Lung (tissue), 13 donors: ENCODE measurements around the gene HLA-DRB5. TPM values are rescaled to one million over a fixed set of nuclear protein-coding genes. Genes with fewer than 3 reads are reported as not detected.
A peak's percentile ranks its signal among the peaks of the same experiment; 100 is the strongest.
"Not testable (repeated sequence)": the region's sequence is repeated elsewhere in the genome, so short reads cannot be mapped to it uniquely, and the experiment has no call there.

Experiments
- ATAC-seq: fragments of 200-7000 bp; cut with Tn5 transposase; one replicate; pipeline ENCODE4 v1.9.1; 2020; ENCODE audit warnings: moderate number of reproducible peaks; ENCODE audit not compliant: insufficient read depth, low FRiP score
- DNase-seq, 3 donors: peaks; one replicate each; pipeline ENCODE4 v3.0.0-alpha.2; 2013 to 2017
- H3K27ac ChIP-seq, 2 donors: one replicate each; pipeline ENCODE4 v1.5.1; 2013; ENCODE audit warnings: mild to moderate bottlenecking in 2 of 2, moderate library complexity in 2 of 2, control low read depth in 1 of 2, inconsistent platforms in 1 of 2, low read depth in 1 of 2, low read length in 1 of 2
- H3K27me3 ChIP-seq, 3 donors: one replicate each; pipeline ENCODE4 v1.5.1; 2013; ENCODE audit warnings: low read length in 2 of 3; ENCODE audit not compliant: control insufficient read depth in 3 of 3, insufficient read depth in 3 of 3
- H3K36me3 ChIP-seq, 4 donors: one replicate each; pipeline ENCODE4 v1.5.1; 2013; ENCODE audit warnings: low read length in 4 of 4, mild to moderate bottlenecking in 1 of 4, moderate library complexity in 1 of 4; ENCODE audit not compliant: control insufficient read depth in 4 of 4, insufficient read depth in 4 of 4
- H3K4me1 ChIP-seq, 5 donors: one replicate each; pipeline ENCODE4 v1.5.1; 2013; ENCODE audit warnings: low read length in 5 of 5, mild to moderate bottlenecking in 2 of 5, moderate library complexity in 1 of 5; ENCODE audit not compliant: control insufficient read depth in 5 of 5, insufficient read depth in 5 of 5
- H3K4me3 ChIP-seq: one replicate; pipeline ENCODE4 v1.5.1; 2013; ENCODE audit warnings: mild to moderate bottlenecking, control low read depth, moderate library complexity
- H3K9ac ChIP-seq, 2 donors: one replicate each; pipeline ENCODE4 v1.5.1; 2013; ENCODE audit warnings: low read length in 2 of 2, control low read depth in 1 of 2; ENCODE audit not compliant: insufficient read depth in 1 of 2
- H3K9me3 ChIP-seq, 4 donors: one replicate each; pipeline ENCODE4 v1.5.1; 2013; ENCODE audit warnings: low read length in 3 of 4, mild to moderate bottlenecking in 1 of 4, moderate library complexity in 1 of 4; ENCODE audit not compliant: control insufficient read depth in 4 of 4, insufficient read depth in 3 of 4
- WGBS, 2 donors: extraction: QIAGEN DNeasy Blood & Tissue Kit; methylation state at CpG; one replicate each; pipeline ENCODE4 v1.1.7; 2013; 5-methylcytosine and 5-hydroxymethylcytosine counted together
- polyA plus RNA-seq, 2 donors: library from polyadenylated mRNA; stranded (reverse); fragments of 200-250 nt; gene quantifications; one replicate each; pipeline ENCODE4 v1.2.1, GENCODE V29; 2013
- small RNA-seq: library from RNA; depleted of rRNA; stranded (forward); fragments of <200 nt; gene quantifications from one replicate; pipeline ENCODE3, GENCODE V24; 2014; ENCODE audit warnings: low replicate concordance
- total RNA-seq, 2 donors: library from RNA; depleted of rRNA in 1 of 2; stranded (reverse); fragments of >200 nt in 1 of 2; gene quantifications; one replicate each; pipeline ENCODE4 v1.2.1, GENCODE V29; 2014 to 2021
- TF ChIP-seq, protein P1 (sequence below): IDR thresholded peaks from 2 replicates; pipeline ENCODE4 v1.5.1; 2012; ENCODE audit warnings: mild to moderate bottlenecking; ENCODE audit errors: control extremely low read depth, extremely low read depth
- donor health status: control.
- donor health status: control.
- donor health status: Bipolar disorder and iron deficiency.
- donor health status: healthy.
- donor health status: DM: yes; HTN: yes; CAD: no.

Gene HLA-DRB5
- total and polyA plus RNA-seq, 4 donors = 1.1 to 18.2 (median 4.0) TPM

DNA sequence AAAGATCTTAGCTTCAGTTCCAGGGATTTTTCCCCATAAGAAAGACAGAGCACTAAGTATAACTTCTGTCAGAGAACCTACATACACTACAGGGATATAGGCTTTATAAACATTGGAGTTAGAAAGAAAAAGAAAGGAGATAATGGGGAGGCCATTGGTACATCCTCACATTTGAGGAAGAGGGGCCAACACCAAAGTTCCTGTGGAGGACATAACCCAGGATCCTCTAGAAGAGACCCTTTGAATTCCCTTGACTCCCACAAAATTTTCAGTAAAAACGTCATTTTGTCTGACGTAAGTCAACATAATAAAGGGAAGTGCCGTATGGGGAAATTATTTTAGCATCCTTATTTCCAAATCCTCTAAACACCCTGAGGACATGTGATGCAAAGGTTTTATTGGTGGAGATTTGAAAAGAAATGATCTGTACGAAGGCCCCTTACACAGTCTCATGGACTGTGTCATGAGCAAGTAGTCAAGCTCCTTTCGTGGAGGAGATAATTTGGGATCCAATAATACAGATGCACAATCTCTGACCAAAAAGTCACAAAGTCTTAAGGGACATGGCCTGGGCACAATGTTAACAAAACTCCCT is 57.2 kb downstream of the HLA-DRB5 start:
- Histone ChIP-seq H3K36me3 (no peaks in the 10 kb centered on the region), H3K9ac (no peak overlapping the region), H3K9me3 (peaks cover 0 to 1% (median 0%) of the 10 kb centered on the region in 4 donors), H3K27ac (peak overlapping the region in 1 of 2 donors; percentile 90), H3K4me3 (no peak overlapping the region), H3K27me3 (peaks cover 0 to 2% (median 0%) of the 10 kb centered on the region in 3 donors), H3K4me1 (peaks cover 0 to 2% (median 0%) of the 10 kb centered on the region in 5 donors)
- ATAC-seq = no peak
- DNase-seq = no peak
- WGBS, 2 donors = 32 to 67% methylated on average over 5 of the region's 5 CpGs
- TF ChIP-seq, protein P1, sequence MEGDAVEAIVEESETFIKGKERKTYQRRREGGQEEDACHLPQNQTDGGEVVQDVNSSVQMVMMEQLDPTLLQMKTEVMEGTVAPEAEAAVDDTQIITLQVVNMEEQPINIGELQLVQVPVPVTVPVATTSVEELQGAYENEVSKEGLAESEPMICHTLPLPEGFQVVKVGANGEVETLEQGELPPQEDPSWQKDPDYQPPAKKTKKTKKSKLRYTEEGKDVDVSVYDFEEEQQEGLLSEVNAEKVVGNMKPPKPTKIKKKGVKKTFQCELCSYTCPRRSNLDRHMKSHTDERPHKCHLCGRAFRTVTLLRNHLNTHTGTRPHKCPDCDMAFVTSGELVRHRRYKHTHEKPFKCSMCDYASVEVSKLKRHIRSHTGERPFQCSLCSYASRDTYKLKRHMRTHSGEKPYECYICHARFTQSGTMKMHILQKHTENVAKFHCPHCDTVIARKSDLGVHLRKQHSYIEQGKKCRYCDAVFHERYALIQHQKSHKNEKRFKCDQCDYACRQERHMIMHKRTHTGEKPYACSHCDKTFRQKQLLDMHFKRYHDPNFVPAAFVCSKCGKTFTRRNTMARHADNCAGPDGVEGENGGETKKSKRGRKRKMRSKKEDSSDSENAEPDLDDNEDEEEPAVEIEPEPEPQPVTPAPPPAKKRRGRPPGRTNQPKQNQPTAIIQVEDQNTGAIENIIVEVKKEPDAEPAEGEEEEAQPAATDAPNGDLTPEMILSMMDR = no peak

DNA sequence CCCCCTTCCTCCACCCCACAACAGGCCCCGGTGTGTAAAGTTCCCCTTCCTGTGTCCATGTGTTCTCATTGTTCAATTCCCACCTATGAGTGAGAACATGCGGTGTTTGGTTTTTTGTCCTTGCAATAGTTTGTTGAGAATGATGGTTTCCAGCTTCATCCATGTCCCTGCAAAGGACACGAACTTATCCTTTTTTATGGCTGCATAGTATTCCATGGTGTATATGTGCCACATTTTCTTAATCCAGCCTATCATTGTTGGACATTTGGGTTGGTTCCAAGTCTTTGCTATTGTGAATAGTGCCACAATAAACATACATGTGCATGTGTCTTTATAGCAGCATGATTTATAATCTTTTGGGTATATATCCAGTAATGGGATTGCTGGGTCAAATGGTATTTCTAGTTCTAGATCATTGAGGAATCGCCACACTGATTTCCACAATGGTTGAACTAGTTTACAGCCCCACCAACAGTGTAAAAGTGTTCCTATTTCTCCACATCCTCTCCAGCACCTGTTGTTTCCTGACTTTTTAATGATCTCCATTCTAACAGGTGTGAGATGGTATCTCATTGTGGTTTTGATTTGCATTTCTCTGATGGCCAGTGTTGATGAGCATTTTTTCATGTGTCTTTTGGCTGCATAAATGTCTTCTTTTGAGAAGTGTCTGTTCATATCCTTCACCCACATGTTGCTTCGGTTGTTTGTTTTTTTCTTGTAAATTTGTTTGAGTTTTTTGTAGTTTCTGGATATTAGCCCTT is 62.2 kb downstream of the HLA-DRB5 start:
- DNase-seq = not testable (repeated sequence)

More for the DNA sequence above, 62.2 kb downstream of the HLA-DRB5 start:
- H3K9me3 ChIP-seq, H3K36me3 ChIP-seq, H3K27ac ChIP-seq, H3K4me1 ChIP-seq, ATAC-seq, H3K9ac ChIP-seq, H3K27me3 ChIP-seq, H3K4me3 ChIP-seq: not testable (repeated sequence)
- 45 to 68% methylated on average over 2 to 5 of the region's 5 CpGs for WGBS, 2 donors

Small RNA genes within 50 kb of the gene (small RNA-seq; reads per million reads assigned to genes)
- not detected for gene RNU1-61P

Other genes starting within 250 kb of the HLA-DRB5 start
- gene TSBP1, start 158.4 kb downstream of the HLA-DRB5 start, total RNA-seq = not detected
- gene TSBP1, start 158.4 kb downstream of the HLA-DRB5 start, polyA plus RNA-seq = not detected
- not detected for gene BTNL2, start 123.1 kb downstream of the HLA-DRB5 start, total RNA-seq
- gene BTNL2, start 123.1 kb downstream of the HLA-DRB5 start, polyA plus RNA-seq = not detected
- gene HLA-DRA, start 90.4 kb downstream of the HLA-DRB5 start, total RNA-seq = 100 to 1,000 TPM; 421 to 991 TPM
- gene HLA-DRA, start 90.4 kb downstream of the HLA-DRB5 start, polyA plus RNA-seq = 1,000 to 10,000 TPM in 1 of 2 donors, 100 to 1,000 TPM in 1; 760 to 1,160 TPM
- gene HLA-DRB1, start 59.6 kb upstream of the HLA-DRB5 start, total RNA-seq = 100 to 1,000 TPM in 1 of 2 donors, 10 to 100 TPM in 1; 87.1 to 471 TPM
- gene HLA-DRB1, start 59.6 kb upstream of the HLA-DRB5 start, polyA plus RNA-seq = 100 to 1,000 TPM; 360 to 479 TPM
- 100 to 1,000 TPM in 1 of 2 donors, 1 to 10 TPM in 1; 6.0 to 135 TPM for gene HLA-DQA1, start 107.1 kb upstream of the HLA-DRB5 start, total RNA-seq
- 100 to 1,000 TPM; 113 to 199 TPM for gene HLA-DQA1, start 107.1 kb upstream of the HLA-DRB5 start, polyA plus RNA-seq
- 10 to 100 TPM in 1 of 2 donors, 1 to 10 TPM in 1; 4.1 to 36.1 TPM for gene HLA-DQB1, start 136.4 kb upstream of the HLA-DRB5 start, total RNA-seq
- gene HLA-DQB1, start 136.4 kb upstream of the HLA-DRB5 start, polyA plus RNA-seq = 1,000 to 10,000 TPM in 1 of 2 donors, 100 to 1,000 TPM in 1; 169 to 1,148 TPM
- gene HLA-DQA2, start 211.1 kb upstream of the HLA-DRB5 start, total RNA-seq = 10 to 100 TPM in 1 of 2 donors, 1 to 10 TPM in 1; 1.8 to 15.3 TPM
- gene HLA-DQA2, start 211.1 kb upstream of the HLA-DRB5 start, polyA plus RNA-seq = under 1 TPM; 0.22 to 0.86 TPM
- 10 to 100 TPM in 1 of 2 donors, not detected in 1; 56.3 TPM for gene HLA-DQB2, start 233.2 kb upstream of the HLA-DRB5 start, total RNA-seq
- 1 to 10 TPM in 1 of 2 donors, under 1 TPM in 1; 0.74 to 1.9 TPM for gene HLA-DQB2, start 233.2 kb upstream of the HLA-DRB5 start, polyA plus RNA-seq